ENCODE measurements around the gene NKX2-4.

DNA sequence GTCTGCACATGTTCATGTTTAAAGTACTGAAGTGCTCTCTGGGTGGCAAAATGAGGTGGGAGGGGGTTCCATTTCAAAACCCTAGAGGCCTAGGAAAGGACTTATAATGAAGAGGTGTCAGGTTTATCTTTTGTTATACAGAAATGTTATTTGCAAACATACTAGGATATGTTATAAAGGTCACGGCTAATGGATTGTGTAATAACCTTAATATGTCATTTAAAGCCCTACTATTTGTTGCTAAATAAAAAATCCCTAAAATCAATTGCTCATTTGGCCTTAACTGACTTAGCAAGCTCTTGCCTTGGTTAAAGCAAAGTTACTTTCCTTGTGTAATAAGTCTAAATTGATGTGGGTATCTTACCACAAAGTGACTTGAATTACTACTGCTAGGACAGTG, 8.8 kb downstream of the NKX2-4 start:
- TF ChIP-seq, protein P1, sequence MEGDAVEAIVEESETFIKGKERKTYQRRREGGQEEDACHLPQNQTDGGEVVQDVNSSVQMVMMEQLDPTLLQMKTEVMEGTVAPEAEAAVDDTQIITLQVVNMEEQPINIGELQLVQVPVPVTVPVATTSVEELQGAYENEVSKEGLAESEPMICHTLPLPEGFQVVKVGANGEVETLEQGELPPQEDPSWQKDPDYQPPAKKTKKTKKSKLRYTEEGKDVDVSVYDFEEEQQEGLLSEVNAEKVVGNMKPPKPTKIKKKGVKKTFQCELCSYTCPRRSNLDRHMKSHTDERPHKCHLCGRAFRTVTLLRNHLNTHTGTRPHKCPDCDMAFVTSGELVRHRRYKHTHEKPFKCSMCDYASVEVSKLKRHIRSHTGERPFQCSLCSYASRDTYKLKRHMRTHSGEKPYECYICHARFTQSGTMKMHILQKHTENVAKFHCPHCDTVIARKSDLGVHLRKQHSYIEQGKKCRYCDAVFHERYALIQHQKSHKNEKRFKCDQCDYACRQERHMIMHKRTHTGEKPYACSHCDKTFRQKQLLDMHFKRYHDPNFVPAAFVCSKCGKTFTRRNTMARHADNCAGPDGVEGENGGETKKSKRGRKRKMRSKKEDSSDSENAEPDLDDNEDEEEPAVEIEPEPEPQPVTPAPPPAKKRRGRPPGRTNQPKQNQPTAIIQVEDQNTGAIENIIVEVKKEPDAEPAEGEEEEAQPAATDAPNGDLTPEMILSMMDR (IDR thresholded peaks at IDR 0.05) = no peak
- TF ChIP-seq POLR2A (IDR thresholded peaks at IDR 0.05) = no peak
